Activated T-cell treated with anti-CD3 and anti-CD28 coated beads, Interleukin-2, amount 50 U/mL, for 24 hours (primary cell): ENCODE results near the gene SRCIN1.
"Not testable (repeated sequence)": the region's sequence is repeated elsewhere in the genome, so short reads cannot be mapped to it uniquely, and the experiment has no call there.

Experiments used
- DNase-seq: peaks from one replicate; pipeline ENCODE4 v3.0.0-alpha.2; 2020
- H3K27ac Mint-ChIP-seq: 2 replicates; pipeline ENCODE4 v1.8.0; 2020; ENCODE audit warnings: mild to moderate bottlenecking, mixed read lengths
- H3K27me3 Mint-ChIP-seq: 2 replicates; pipeline ENCODE4 v1.8.0; 2020; ENCODE audit warnings: mixed read lengths
- H3K36me3 Mint-ChIP-seq: 2 replicates; pipeline ENCODE4 v1.8.0; 2020; ENCODE audit warnings: low read depth, mixed read lengths
- H3K4me1 Mint-ChIP-seq: 2 replicates; pipeline ENCODE4 v1.8.0; 2020; ENCODE audit warnings: low read depth, mixed read lengths
- H3K4me3 Mint-ChIP-seq: 2 replicates; pipeline ENCODE4 v1.8.0; 2020; ENCODE audit warnings: mild to moderate bottlenecking, moderate library complexity, mixed read lengths
- H3K9me3 Mint-ChIP-seq: 2 replicates; pipeline ENCODE4 v1.8.0; 2020; ENCODE audit warnings: mixed read lengths

The SRCIN1 gene

GRCh38 chr17:38507436-38507835 is 98.3 kb downstream of the SRCIN1 start:
- Mint-ChIP-seq H3K9me3 (no peaks in the 10 kb centered on the region), H3K27me3 (peaks cover 46% of the 10 kb centered on the region), H3K4me1 (peaks cover 9% of the 10 kb centered on the region), H3K27ac (no peak overlapping the region), H3K36me3 (no peaks in the 10 kb centered on the region), H3K4me3 (no peak overlapping the region)
- DNase-seq = no peak

- no peak overlapping the region for H3K4me3 Mint-ChIP-seq
- H3K36me3 Mint-ChIP-seq = no peaks in the 10 kb centered on the region
- no peaks in the 10 kb centered on the region for H3K9me3 Mint-ChIP-seq
- peaks cover 24% of the 10 kb centered on the region for H3K27me3 Mint-ChIP-seq
- no peak for DNase-seq
- no peak overlapping the region for H3K27ac Mint-ChIP-seq
- H3K4me1 Mint-ChIP-seq = no peaks in the 10 kb centered on the region
Measured at GRCh38 chr17:38504216-38504615, 101.5 kb downstream of the SRCIN1 start.

- not testable (repeated sequence) for DNase-seq, H3K27ac Mint-ChIP-seq, H3K4me1 Mint-ChIP-seq, H3K4me3 Mint-ChIP-seq, H3K9me3 Mint-ChIP-seq, H3K36me3 Mint-ChIP-seq
- H3K27me3 Mint-ChIP-seq = peaks cover 16% of the 10 kb centered on the region
Measured at GRCh38 chr17:38503286-38503913, 102.4 kb downstream of the SRCIN1 start.

- not testable (repeated sequence) for H3K27me3 Mint-ChIP-seq, H3K9me3 Mint-ChIP-seq, H3K27ac Mint-ChIP-seq
Measured at GRCh38 chr17:38501718-38502117, 104.0 kb downstream of the SRCIN1 start.

GRCh38 chr17:38499230-38499629 is 106.5 kb downstream of the SRCIN1 start:
- not testable (repeated sequence) for DNase-seq, H3K4me3 Mint-ChIP-seq, H3K4me1 Mint-ChIP-seq, H3K27ac Mint-ChIP-seq, H3K27me3 Mint-ChIP-seq, H3K36me3 Mint-ChIP-seq, H3K9me3 Mint-ChIP-seq

More at GRCh38 chr17:38501718-38502117, 104.0 kb downstream of the SRCIN1 start:
- H3K36me3 Mint-ChIP-seq, H3K4me3 Mint-ChIP-seq, DNase-seq, H3K4me1 Mint-ChIP-seq: not testable (repeated sequence)

GRCh38 chr17:38498353-38498752 is 107.4 kb downstream of the SRCIN1 start:
- no peak overlapping the region for H3K4me3 Mint-ChIP-seq

GRCh38 chr17:38497656-38498055 is 108.1 kb downstream of the SRCIN1 start:
- not testable (repeated sequence) for H3K36me3 Mint-ChIP-seq, H3K9me3 Mint-ChIP-seq, H3K27me3 Mint-ChIP-seq, DNase-seq, H3K4me1 Mint-ChIP-seq, H3K27ac Mint-ChIP-seq, H3K4me3 Mint-ChIP-seq

More at GRCh38 chr17:38498353-38498752, 107.4 kb downstream of the SRCIN1 start:
- H3K9me3 Mint-ChIP-seq = no peaks in the 10 kb centered on the region
- H3K27ac Mint-ChIP-seq = no peak overlapping the region
- H3K4me1 Mint-ChIP-seq = no peaks in the 10 kb centered on the region
- DNase-seq = no peak
- no peaks in the 10 kb centered on the region for H3K36me3 Mint-ChIP-seq
- peaks cover 3% of the 10 kb centered on the region for H3K27me3 Mint-ChIP-seq

- not testable (repeated sequence) for DNase-seq, H3K27me3 Mint-ChIP-seq, H3K36me3 Mint-ChIP-seq, H3K9me3 Mint-ChIP-seq, H3K27ac Mint-ChIP-seq, H3K4me3 Mint-ChIP-seq, H3K4me1 Mint-ChIP-seq
Measured at GRCh38 chr17:38494152-38494551, 111.6 kb downstream of the SRCIN1 start.

DNA sequence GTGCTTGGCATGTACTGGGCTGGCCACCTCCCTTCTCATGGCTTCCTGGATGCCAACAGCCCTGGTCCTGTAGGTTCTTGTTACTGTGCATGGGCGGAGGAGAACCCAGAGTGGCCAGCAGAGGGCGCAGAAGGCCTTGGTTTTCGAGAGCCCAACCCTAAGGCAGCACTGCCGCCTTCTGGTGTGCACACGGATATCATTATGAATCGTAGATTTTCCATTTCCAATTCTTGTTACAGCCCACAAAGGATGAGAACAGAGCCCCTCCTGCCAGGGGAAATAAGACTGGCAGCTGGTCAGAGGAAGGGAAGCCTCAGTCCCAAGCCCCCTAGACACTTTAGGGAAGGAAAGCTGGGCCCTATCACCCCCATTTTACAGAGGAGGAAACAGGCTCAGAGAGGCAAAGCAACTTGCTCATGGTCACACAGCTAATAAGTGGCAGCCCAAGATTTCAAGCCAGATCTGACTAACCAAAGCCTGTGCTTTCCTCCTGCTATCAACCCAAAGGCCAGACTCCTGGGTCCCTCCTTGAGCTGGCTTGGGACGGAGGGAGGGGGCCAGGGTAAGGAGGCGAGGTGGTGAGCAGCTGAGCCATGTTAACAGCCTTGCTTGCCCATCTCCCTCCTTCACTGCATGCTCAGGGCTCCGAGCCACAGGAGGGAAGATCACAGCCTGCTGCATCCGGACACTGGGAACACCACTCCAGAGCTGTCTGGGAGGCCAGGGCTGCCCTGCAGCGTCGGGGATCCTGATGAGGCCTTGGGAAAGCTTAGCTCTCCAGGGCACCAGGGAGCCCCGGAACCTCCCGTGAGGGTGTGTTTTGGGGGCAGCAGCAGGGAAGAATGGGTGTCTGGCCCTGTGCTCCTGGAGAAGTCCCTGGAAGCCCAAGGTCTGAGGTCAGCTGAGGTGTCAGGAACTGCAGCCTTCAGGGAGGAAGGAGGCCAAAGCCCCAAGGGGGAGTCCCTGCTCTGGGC is 113.4 kb downstream of the SRCIN1 start:
- not testable (repeated sequence) for H3K4me3 Mint-ChIP-seq, H3K36me3 Mint-ChIP-seq, H3K27ac Mint-ChIP-seq, H3K27me3 Mint-ChIP-seq, H3K9me3 Mint-ChIP-seq, H3K4me1 Mint-ChIP-seq
- peak; percentile 94 for DNase-seq

DNA sequence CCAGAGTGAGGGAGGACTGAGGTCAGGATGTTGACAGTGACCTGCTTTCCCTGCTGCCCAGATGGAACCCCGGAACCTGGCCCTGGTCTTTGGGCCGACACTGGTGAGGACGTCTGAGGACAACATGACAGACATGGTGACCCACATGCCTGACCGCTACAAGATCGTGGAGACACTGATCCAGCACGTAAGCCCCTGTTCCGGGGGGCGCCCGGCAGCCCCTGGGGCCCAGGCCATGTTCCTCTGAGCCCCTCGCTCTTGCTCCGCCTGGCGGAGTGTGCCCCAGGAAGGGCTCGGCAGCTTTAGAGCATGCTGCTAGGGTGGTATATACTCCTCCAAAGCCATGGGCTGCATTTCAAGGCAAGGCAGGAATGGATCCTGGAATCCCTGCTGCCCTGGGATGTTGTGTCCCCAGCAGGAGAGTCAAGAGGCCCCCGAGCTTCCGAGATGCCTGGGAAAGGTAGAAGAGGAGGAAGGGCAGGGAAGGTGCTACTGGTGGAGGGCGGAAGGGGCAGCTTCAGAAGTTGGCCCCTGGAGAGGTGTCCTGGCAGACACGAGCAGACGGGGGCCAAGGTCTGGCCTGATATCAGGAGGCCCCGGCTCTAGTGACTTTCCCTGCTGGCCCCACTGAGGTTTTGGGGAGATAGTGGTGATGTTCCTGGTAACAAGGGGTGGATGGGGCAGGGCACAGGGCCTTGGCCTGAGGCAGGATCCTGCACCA is 114.2 kb downstream of the SRCIN1 start:
- not testable (repeated sequence) for H3K9me3 Mint-ChIP-seq, DNase-seq, H3K4me1 Mint-ChIP-seq, H3K27ac Mint-ChIP-seq, H3K27me3 Mint-ChIP-seq, H3K4me3 Mint-ChIP-seq, H3K36me3 Mint-ChIP-seq

GRCh38 chr17:38489774-38490173 is 116.0 kb downstream of the SRCIN1 start:
- not testable (repeated sequence) for H3K9me3 Mint-ChIP-seq

DNA sequence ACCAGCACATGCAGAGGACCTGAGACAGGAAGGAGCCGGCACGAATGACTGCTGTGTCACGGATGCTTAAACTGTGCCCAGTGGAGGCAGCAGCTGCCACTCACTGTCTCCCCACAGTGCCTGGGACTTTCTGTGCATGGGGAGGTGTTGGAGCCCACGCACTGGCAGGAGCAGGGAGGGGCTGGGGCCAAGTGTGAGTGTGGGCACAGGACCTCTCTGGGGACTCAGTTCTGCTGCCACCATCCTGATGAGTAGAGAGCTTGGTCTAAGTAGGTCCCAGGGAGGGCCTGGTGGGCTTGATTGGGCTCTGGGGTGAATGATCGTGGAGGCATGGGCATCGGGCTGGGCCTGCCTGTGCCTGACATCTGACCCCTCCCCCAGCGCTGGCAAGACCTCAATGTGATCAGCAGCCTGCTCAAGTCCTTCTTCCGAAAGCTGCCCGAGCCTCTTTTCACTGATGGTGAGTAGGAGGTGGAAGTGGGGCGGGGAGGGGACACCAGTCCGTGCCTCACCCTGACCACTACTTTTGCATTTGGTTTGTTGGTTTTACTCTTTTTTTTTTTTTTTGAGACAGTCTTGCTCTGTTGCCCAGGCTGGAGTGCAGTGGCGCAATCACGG is 120.0 kb downstream of the SRCIN1 start:
- H3K9me3 Mint-ChIP-seq, H3K36me3 Mint-ChIP-seq, H3K27me3 Mint-ChIP-seq: not testable (repeated sequence)
- H3K4me3 Mint-ChIP-seq = peak overlapping the region; percentile 4
- peak overlapping the region; percentile 67 for H3K27ac Mint-ChIP-seq
- peaks cover 12% of the 10 kb centered on the region for H3K4me1 Mint-ChIP-seq
- peak; percentile 62 for DNase-seq

More at GRCh38 chr17:38489774-38490173, 116.0 kb downstream of the SRCIN1 start:
- not testable (repeated sequence) for H3K27me3 Mint-ChIP-seq, DNase-seq, H3K27ac Mint-ChIP-seq, H3K36me3 Mint-ChIP-seq, H3K4me3 Mint-ChIP-seq
- peaks cover 13% of the 10 kb centered on the region for H3K4me1 Mint-ChIP-seq

DNA sequence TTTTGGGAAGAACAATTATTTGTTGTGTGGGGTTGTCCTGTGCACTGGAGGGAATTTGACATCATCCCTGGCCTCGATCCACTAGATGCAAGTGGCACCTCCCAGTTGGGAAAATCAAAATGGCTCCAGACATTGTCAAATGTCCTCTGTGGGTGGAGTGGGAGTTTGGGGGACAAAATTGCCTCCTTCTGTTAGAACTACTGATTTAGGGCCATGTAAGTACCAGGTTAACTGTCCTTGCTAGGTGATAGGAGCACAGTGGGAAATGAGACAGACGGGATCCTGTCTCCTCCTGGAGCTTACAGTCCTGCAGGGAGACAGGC is 120.6 kb downstream of the SRCIN1 start:
- peak overlapping the region; percentile 4 for H3K4me3 Mint-ChIP-seq
- no peak for DNase-seq
- H3K9me3 Mint-ChIP-seq = no peaks in the 10 kb centered on the region
- H3K36me3 Mint-ChIP-seq = no peaks in the 10 kb centered on the region
- peaks cover 12% of the 10 kb centered on the region for H3K4me1 Mint-ChIP-seq
- H3K27ac Mint-ChIP-seq = peak overlapping the region; percentile 67
- H3K27me3 Mint-ChIP-seq = peaks cover 5% of the 10 kb centered on the region

DNA sequence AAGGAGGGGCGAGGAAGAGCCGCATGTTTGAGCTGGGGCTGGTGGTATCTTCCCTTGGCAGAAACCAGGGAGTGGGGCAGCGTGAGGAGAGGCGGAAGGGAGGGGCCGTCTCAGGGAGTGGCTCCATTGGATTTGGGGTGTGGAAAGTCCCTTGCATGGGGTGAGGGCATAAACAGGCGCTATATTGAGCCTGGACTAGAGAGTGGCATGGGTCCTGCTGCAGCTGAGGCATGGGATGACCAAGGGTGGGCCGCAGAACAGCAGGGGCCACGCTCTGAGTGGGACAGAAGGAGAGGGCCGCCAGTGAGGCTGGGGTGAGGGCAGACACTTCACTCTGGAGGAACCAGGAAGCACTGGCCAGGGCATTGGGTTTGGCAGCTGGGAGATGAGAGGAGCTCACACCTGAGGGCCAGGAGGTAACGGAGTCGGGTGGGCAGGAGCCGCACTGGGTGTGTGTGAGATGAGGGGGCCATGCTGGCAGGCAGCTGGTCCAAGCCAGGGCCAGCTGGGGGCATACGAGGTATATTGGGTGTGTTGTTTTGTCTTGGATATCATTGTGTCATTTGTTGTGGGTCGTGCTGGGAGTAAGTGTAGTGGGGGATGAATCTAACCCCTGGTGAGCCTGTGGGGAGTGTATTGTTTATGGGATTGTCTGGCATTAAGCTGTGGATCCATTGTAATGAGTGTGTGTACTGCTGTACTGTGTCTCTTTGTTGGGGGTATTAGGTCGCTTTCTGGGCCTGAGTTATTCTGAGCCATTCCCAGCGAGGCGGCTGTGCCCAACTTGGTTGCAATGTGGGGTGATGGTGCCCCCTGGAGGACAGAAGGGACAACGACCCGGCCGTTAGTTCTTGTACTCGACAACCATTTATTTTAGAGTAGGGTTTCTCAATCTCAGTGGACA is 121.3 kb downstream of the SRCIN1 start:
- not testable (repeated sequence) for H3K9me3 Mint-ChIP-seq, H3K36me3 Mint-ChIP-seq, H3K27ac Mint-ChIP-seq, H3K27me3 Mint-ChIP-seq, H3K4me3 Mint-ChIP-seq
- H3K4me1 Mint-ChIP-seq = peaks cover 12% of the 10 kb centered on the region
- peak; percentile 76 for DNase-seq
